Measurements from ENCODE around the gene CCDC194. TPM values are rescaled to one million over a fixed set of nuclear protein-coding genes. Genes with fewer than 3 reads are reported as not detected.

Gene CCDC194
- total RNA-seq, 2 experiments from 2014 or later, result 0.78 to 1.3 TPM

- DNase-seq, result no peak
- intact Hi-C loops (cut with micrococcal nuclease), result no loop called here
- no peak for TF ChIP-seq CTCF (IDR thresholded peaks at IDR 0.05)
- ATAC-seq, result no peak
- Mint-ChIP-seq H3K27ac (no peak overlapping the region), H3K27me3 (no peaks in the 10 kb centered on the region), H3K4me3 (no peak overlapping the region), H3K9me3 (no peaks in the 10 kb centered on the region), H3K4me1 (ENCODE audit: low read depth) (peaks cover 13% of the 10 kb centered on the region), H3K36me3 (ENCODE audit: low read depth) (peaks cover 10% of the 10 kb centered on the region)
- POLR2A ChIA-PET, result interaction anchor here (1.9 kb wide), 1 partner anchor 18 kb away, joined by 6 read pairs; the partner anchor contains the start of gene BST2
- CTCF ChIA-PET, result interaction anchor here (1.2 kb wide), 1 partner anchor 17 kb away, joined by 3 read pairs; no protein-coding TSS in a partner anchor
These were observed 29.6 kb upstream of the CCDC194 start for GRCh38 chr19:17423429-17424208.

GRCh38 chr19:17421942-17422341 is 27.9 kb upstream of the CCDC194 start:
- ChIA-PET POLR2A (interaction anchor here (1.9 kb wide), 1 partner anchor 16 kb away, joined by 6 read pairs; the partner anchor contains the start of gene BST2), CTCF (interaction anchor here (1.3 to 3.3 kb wide), 2 partner anchors 9 to 33 kb away, joined by 3 to 7 read pairs; no protein-coding TSS in a partner anchor)
- Mint-ChIP-seq H3K27me3 (no peaks in the 10 kb centered on the region), H3K27ac (no peak overlapping the region), H3K4me1 (ENCODE audit: low read depth) (peaks cover 13% of the 10 kb centered on the region), H3K4me3 (no peak overlapping the region), H3K9me3 (no peaks in the 10 kb centered on the region), H3K36me3 (ENCODE audit: low read depth) (peaks cover 10% of the 10 kb centered on the region)
- no peak for DNase-seq
- intact Hi-C loops (cut with micrococcal nuclease), result no loop called here
- TF ChIP-seq CTCF (IDR thresholded peaks at IDR 0.05), result no peak
- ATAC-seq, result no peak

GRCh38 chr19:17420475-17420924 is 26.5 kb upstream of the CCDC194 start:
- Mint-ChIP-seq H3K4me1 (ENCODE audit: low read depth) (peaks cover 13% of the 10 kb centered on the region), H3K4me3 (peak overlapping the region; percentile 91), H3K27ac (peak overlapping the region; percentile 77), H3K27me3 (no peaks in the 10 kb centered on the region), H3K9me3 (no peaks in the 10 kb centered on the region), H3K36me3 (ENCODE audit: low read depth) (peaks cover 10% of the 10 kb centered on the region)
- ChIA-PET CTCF (interaction anchor here (1.2 to 3.3 kb wide), 4 partner anchors 21 to 34 kb away, joined by 4 to 10 read pairs (median 6); no protein-coding TSS in a partner anchor), POLR2A (interaction anchor here (1.0 to 3.1 kb wide), 3 partner anchors 11 to 439 kb away, joined by 3 to 22 read pairs (median 3); partner anchors contain the start of genes BST2 and RPL18A)
- ATAC-seq (peak; percentile 26), DNase-seq (peak; percentile 53)
- peak; percentile 27 for TF ChIP-seq CTCF (IDR thresholded peaks at IDR 0.05)
- intact Hi-C loops (cut with micrococcal nuclease), result no loop called here

GRCh38 chr19:17419621-17420474 is 25.9 kb upstream of the CCDC194 start, which contains the start of gene MVB12A:
Gene MVB12A (plus strand): TSS chr19:17420047. CDS start chr19:17420136, 89 bp downstream.
- Mint-ChIP-seq H3K4me1 (ENCODE audit: low read depth) (peaks cover 13% of the 10 kb centered on the region), H3K9me3 (no peaks in the 10 kb centered on the region), H3K36me3 (ENCODE audit: low read depth) (peaks cover 10% of the 10 kb centered on the region), H3K4me3 (peak within 1 kb of the TSS; percentile 91), H3K27ac (peak within 1 kb of the TSS; percentile 90), H3K27me3 (no peaks in the 10 kb centered on the region)
- CTCF ChIA-PET, result interaction anchor here (0.7 to 3.3 kb wide), 15 partner anchors 8 to 127 kb away, joined by 3 to 10 read pairs (median 4); partner anchors contain the start of gene BST2
- POLR2A ChIA-PET, result interaction anchor here (0.6 to 3.1 kb wide), 9 partner anchors 11 to 440 kb away, joined by 3 to 22 read pairs (median 3); partner anchors contain the start of genes BST2, GTPBP3, PGLS and RPL18A
- intact Hi-C loops (cut with micrococcal nuclease), result no loop called here
- DNase-seq (peak; percentile 97), ATAC-seq (peak; percentile 97)
- TF ChIP-seq CTCF (IDR thresholded peaks at IDR 0.05), result no peak
